Loucy (cell line): Measurements from ENCODE around the gene SLC9A9.

Experiments used
- H2AFZ ChIP-seq: fragments of 200-600 bp; sonication (generic); 2 replicates; pipeline ENCODE4 v1.6.0; 2016; ENCODE audit warnings: antibody characterized with exemption, mild to moderate bottlenecking, low read length, moderate library complexity
- H3F3A ChIP-seq: fragments of 200-600 bp; 2 replicates; pipeline ENCODE4 v1.6.0; 2016; ENCODE audit warnings: antibody characterized with exemption, low read depth, mild to moderate bottlenecking
- H3K27me3 ChIP-seq: fragments of 200-600 bp; sonication (generic); 2 replicates; pipeline ENCODE4 v1.6.1; 2014; ENCODE audit warnings: low read length, mild to moderate bottlenecking; ENCODE audit not compliant: insufficient read depth, poor library complexity, severe bottlenecking
- H3K36me3 ChIP-seq: fragments of 200-600 bp; sonication (generic); 2 replicates; pipeline ENCODE4 v1.6.1; 2016; ENCODE audit warnings: low read length; ENCODE audit not compliant: insufficient read depth
- H3K4me1 ChIP-seq: fragments of 200-600 bp; sonication (generic); 2 replicates; pipeline ENCODE4 v1.5.1; 2014; ENCODE audit warnings: low read length, mild to moderate bottlenecking; ENCODE audit not compliant: insufficient read depth, poor library complexity, severe bottlenecking
- H3K4me2 ChIP-seq: fragments of 200-600 bp; sonication (generic); 2 replicates; pipeline ENCODE4 v1.6.0; 2014; ENCODE audit warnings: antibody characterized with exemption, low read length, low read depth, mild to moderate bottlenecking; ENCODE audit not compliant: poor library complexity, severe bottlenecking
- H3K4me3 ChIP-seq: fragments of 200-600 bp; sonication (generic); 2 replicates; pipeline ENCODE4 v1.5.1; 2014; ENCODE audit warnings: low read length, mild to moderate bottlenecking, mixed read lengths; ENCODE audit not compliant: poor library complexity, severe bottlenecking
- H3K79me2 ChIP-seq: fragments of 200-600 bp; sonication (generic); 2 replicates; pipeline ENCODE4 v1.6.1; 2014; ENCODE audit warnings: low read length; ENCODE audit not compliant: insufficient read depth
- H3K9ac ChIP-seq: fragments of 200-600 bp; sonication (generic); 2 replicates; pipeline ENCODE4 v1.6.0; 2014; ENCODE audit warnings: mild to moderate bottlenecking, low read depth, low read length, moderate library complexity; ENCODE audit not compliant: poor library complexity, severe bottlenecking
- H3K9me2 ChIP-seq: fragments of 200-600 bp; sonication (generic); replicated peaks from 2 replicates; pipeline ENCODE4 v1.6.1; 2016; ENCODE audit warnings: low read depth, low read length, mixed read lengths
- H3K9me3 ChIP-seq: fragments of 200-600 bp; sonication (generic); 2 replicates; pipeline ENCODE4 v1.6.1; 2014; ENCODE audit warnings: mild to moderate bottlenecking, antibody characterized with exemption, low read length, low read depth; ENCODE audit not compliant: insufficient read depth
- H4K20me1 ChIP-seq: fragments of 200-600 bp; sonication (generic); 2 replicates; pipeline ENCODE4 v1.6.0; 2014; ENCODE audit warnings: antibody characterized with exemption, low read length, mild to moderate bottlenecking; ENCODE audit not compliant: insufficient read depth, poor library complexity, severe bottlenecking
- EZH2phosphoT487 ChIP-seq: fragments of 200-600 bp; IDR thresholded peaks from 2 replicates; pipeline ENCODE4 v1.6.1; 2018; ENCODE audit warnings: antibody characterized with exemption, mild to moderate bottlenecking, moderate library complexity, borderline replicate concordance
- TF ChIP-seq, protein P1 (sequence below): fragments of 200-600 bp; sonication (generic); conservative IDR thresholded peaks from 2 replicates; pipeline ENCODE4 v1.5.1; 2014; ENCODE audit warnings: mild to moderate bottlenecking, antibody characterized with exemption, low read length

Gene SLC9A9

DNA sequence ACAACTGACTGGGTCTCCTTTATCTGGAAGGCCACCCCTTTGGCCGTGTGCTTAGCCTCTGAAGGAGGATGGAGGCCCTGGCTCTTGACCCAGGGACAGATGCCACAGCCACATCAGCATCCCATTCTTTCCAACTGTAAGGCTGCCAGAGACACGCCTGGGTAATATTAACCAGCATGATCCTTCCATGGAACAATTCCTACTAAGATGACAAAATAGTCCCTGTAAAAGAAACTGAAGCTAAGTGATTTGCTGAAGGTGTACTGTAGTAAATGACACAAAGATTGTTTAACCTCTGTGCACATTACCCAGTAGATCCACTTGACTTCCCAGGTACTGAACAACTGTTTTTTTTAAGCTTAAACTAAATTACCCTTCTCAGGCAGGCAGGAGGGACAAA lies 352.7 kb downstream of the SLC9A9 start:
- no peaks in the 10 kb centered on the region for H3K27me3 ChIP-seq
- no peak overlapping the region for H3K9ac ChIP-seq
- no peak for TF ChIP-seq EZH2phosphoT487
- TF ChIP-seq, protein P1, sequence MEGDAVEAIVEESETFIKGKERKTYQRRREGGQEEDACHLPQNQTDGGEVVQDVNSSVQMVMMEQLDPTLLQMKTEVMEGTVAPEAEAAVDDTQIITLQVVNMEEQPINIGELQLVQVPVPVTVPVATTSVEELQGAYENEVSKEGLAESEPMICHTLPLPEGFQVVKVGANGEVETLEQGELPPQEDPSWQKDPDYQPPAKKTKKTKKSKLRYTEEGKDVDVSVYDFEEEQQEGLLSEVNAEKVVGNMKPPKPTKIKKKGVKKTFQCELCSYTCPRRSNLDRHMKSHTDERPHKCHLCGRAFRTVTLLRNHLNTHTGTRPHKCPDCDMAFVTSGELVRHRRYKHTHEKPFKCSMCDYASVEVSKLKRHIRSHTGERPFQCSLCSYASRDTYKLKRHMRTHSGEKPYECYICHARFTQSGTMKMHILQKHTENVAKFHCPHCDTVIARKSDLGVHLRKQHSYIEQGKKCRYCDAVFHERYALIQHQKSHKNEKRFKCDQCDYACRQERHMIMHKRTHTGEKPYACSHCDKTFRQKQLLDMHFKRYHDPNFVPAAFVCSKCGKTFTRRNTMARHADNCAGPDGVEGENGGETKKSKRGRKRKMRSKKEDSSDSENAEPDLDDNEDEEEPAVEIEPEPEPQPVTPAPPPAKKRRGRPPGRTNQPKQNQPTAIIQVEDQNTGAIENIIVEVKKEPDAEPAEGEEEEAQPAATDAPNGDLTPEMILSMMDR: no peak
- no peaks in the 10 kb centered on the region for H3K9me3 ChIP-seq
- no peaks in the 10 kb centered on the region for H3K79me2 ChIP-seq
- no peaks in the 10 kb centered on the region for H3K36me3 ChIP-seq
- no peak overlapping the region for H2AFZ ChIP-seq
- H3K4me3 ChIP-seq: no peak overlapping the region
- no peaks in the 10 kb centered on the region for H4K20me1 ChIP-seq
- H3F3A ChIP-seq: no peaks in the 10 kb centered on the region
- H3K4me2 ChIP-seq: no peak overlapping the region
- no peaks in the 10 kb centered on the region for H3K9me2 ChIP-seq
- H3K4me1 ChIP-seq: no peaks in the 10 kb centered on the region

DNA sequence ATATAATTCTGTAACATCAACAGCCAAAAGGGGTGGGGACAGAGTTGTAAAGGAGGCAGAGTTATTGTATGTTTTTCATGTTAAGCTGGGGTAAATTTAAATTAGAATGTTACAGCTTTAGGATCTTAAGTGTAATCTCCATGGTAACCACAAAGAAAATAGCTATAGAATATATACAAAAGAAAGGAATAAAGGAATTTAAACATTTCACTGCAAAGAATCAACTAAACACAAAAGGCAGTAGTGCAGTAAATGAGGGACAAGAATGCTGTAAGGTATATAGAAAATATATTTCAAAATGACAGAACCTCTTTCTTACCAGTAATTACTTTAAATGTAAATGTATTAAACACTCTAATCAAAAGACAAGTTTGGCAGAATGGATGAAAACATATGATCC lies 361.7 kb downstream of the SLC9A9 start:
- Histone ChIP-seq H3K9ac (no peak overlapping the region), H3K9me3 (no peaks in the 10 kb centered on the region), H3K4me2 (no peak overlapping the region), H3F3A (no peaks in the 10 kb centered on the region), H3K4me1 (no peaks in the 10 kb centered on the region), H3K36me3 (no peaks in the 10 kb centered on the region), H3K27me3 (no peaks in the 10 kb centered on the region), H3K79me2 (no peaks in the 10 kb centered on the region), H2AFZ (no peak overlapping the region), H3K9me2 (no peaks in the 10 kb centered on the region), H3K4me3 (no peak overlapping the region), H4K20me1 (no peaks in the 10 kb centered on the region)
- TF ChIP-seq, protein P1: no peak
- no peak for TF ChIP-seq EZH2phosphoT487

DNA sequence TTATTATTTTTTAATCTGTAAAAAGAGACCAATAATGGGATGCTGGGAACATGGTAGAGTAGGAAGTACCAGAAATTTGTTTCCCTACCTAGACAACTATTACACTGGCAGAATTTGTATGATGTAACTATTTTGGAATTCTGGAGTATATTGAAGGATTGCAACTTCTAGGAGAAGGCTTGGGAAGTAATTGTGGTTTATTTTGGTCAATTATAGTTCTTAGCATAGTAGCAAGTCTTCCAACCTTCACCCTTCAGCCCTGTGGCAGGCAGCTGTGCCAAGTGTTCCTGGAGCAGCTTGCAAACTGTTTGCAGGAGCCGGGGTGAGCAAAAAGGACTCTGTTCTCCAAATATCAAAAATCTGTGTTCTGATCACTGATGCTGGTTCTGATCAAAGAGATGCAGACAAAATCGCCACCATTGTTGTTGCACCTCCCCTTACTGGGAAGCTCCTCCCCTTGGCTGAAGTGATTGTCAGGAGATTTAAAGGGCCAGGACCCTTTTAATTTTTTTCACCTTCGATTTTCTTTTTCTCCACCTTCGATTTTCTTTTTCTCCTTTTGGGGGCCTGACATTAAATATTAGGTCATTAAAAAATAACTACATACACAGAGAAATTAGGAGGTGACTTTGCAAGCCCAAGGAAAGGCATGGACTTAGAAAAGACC lies 363.3 kb downstream of the SLC9A9 start:
- no peaks in the 10 kb centered on the region for H4K20me1 ChIP-seq
- H3K9ac ChIP-seq: no peak overlapping the region
- H2AFZ ChIP-seq: no peak overlapping the region
- H3K79me2 ChIP-seq: no peaks in the 10 kb centered on the region
- H3K4me2 ChIP-seq: no peak overlapping the region
- no peaks in the 10 kb centered on the region for H3K9me2 ChIP-seq
- H3K4me3 ChIP-seq: no peak overlapping the region
- H3F3A ChIP-seq: no peaks in the 10 kb centered on the region
- TF ChIP-seq, protein P1: no peak
- TF ChIP-seq EZH2phosphoT487: no peak
- no peaks in the 10 kb centered on the region for H3K36me3 ChIP-seq
- H3K27me3 ChIP-seq: no peaks in the 10 kb centered on the region
- no peaks in the 10 kb centered on the region for H3K9me3 ChIP-seq
- H3K4me1 ChIP-seq: no peaks in the 10 kb centered on the region
